GM20000 (cell line): ENCODE data around the gene PCYOX1L.

Source experiments
- DNase-seq: peaks from one replicate; pipeline ENCODE4 v3.0.0; 2012; ENCODE audit warnings: low spot score
- CTCF ChIP-seq: IDR thresholded peaks from 2 replicates; pipeline ENCODE4 v1.5.1; 2012; ENCODE audit warnings: mild to moderate bottlenecking, control low read depth; ENCODE audit errors: extremely low read depth, missing control alignments

PCYOX1L gene

GRCh38 chr5:149410721-149411432, 53.0 kb downstream of the PCYOX1L start:
- DNase-seq, result no peak
- no peak for TF ChIP-seq CTCF

- no peak for DNase-seq
- TF ChIP-seq CTCF, result no peak
These were observed 54.1 kb downstream of the PCYOX1L start for GRCh38 chr5:149411738-149412519.

- TF ChIP-seq CTCF, result no peak
- DNase-seq, result no peak
These were observed 55.1 kb downstream of the PCYOX1L start for GRCh38 chr5:149412783-149413476.

GRCh38 chr5:149413477-149414210, 55.8 kb downstream of the PCYOX1L start:
- no peak for TF ChIP-seq CTCF
- no peak for DNase-seq

GRCh38 chr5:149414405-149415065, 56.7 kb downstream of the PCYOX1L start:
- no peak for DNase-seq
- no peak for TF ChIP-seq CTCF

- DNase-seq, result no peak
- TF ChIP-seq CTCF, result no peak
These were observed 57.5 kb downstream of the PCYOX1L start for GRCh38 chr5:149415066-149415967.
